GM12874 (cell line): ENCODE results near the gene ZBTB4.

ENCODE experiments used
- CTCF ChIP-seq: IDR thresholded peaks from 2 replicates; pipeline ENCODE4 v1.5.1; 2011; ENCODE audit warnings: low read depth, mild to moderate bottlenecking, control low read depth, low read length, moderate library complexity; ENCODE audit not compliant: insufficient read depth

The ZBTB4 gene

GRCh38 chr17:7439462-7440112, 39.8 kb downstream of the ZBTB4 start, which contains the start of gene FGF11:
Gene FGF11, plus strand, starts transcription at chr17:7439512. Its CDS starts 109 bp downstream, at chr17:7439621.
- TF ChIP-seq CTCF = no peak

GRCh38 chr17:7438656-7439460, 40.6 kb downstream of the ZBTB4 start:
- TF ChIP-seq CTCF = no peak

- TF ChIP-seq CTCF = no peak
Observed at GRCh38 chr17:7437950-7438614, 41.3 kb downstream of the ZBTB4 start.

GRCh38 chr17:7437369-7437863, 42.0 kb downstream of the ZBTB4 start:
- no peak for TF ChIP-seq CTCF

GRCh38 chr17:7436556-7437368, 42.7 kb downstream of the ZBTB4 start:
- TF ChIP-seq CTCF = peak; percentile 90

GRCh38 chr17:7435676-7436555, 43.5 kb downstream of the ZBTB4 start:
- peak; percentile 49 for TF ChIP-seq CTCF
